HG03060 (cell line): ENCODE results near the gene LCE2D.
"Not testable (repeated sequence)": the region's sequence is repeated elsewhere in the genome, so short reads cannot be mapped to it uniquely, and the experiment has no call there.

Source experiments
- ATAC-seq: cut with Tn5 transposase; IDR thresholded peaks from one replicate; pipeline ENCODE4 v1.9.1; 2021; ENCODE audit warnings: low read depth, moderate number of reproducible peaks; ENCODE audit not compliant: unreplicated experiment

Gene LCE2D

DNA sequence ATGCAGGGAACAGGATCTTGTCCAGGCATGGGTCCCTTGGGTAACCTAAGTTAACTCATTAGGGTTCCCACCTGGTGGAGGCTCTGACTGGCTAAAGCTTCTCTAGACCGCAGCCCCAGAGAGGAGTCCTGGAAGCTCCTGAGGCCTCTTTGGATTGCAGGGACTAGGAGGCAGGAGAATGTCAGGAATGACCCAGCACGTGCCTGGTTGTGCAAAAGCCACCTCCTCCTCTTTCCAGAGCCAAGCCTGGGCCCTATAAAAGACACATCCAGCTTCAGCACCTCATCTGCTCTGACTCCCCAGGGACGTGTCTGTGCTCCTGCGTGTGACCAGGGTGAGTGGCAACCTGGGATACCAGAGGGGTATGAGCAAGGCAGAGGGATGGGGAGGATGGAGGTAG, 22.6 kb downstream of the LCE2D start, which contains the start of gene LCE2B:
TSS of gene LCE2B (plus strand) at position 301 of the 400 bp plus-strand sequence. CDS start 721 bp downstream, outside the sequence.
- ATAC-seq: not testable (repeated sequence)

DNA sequence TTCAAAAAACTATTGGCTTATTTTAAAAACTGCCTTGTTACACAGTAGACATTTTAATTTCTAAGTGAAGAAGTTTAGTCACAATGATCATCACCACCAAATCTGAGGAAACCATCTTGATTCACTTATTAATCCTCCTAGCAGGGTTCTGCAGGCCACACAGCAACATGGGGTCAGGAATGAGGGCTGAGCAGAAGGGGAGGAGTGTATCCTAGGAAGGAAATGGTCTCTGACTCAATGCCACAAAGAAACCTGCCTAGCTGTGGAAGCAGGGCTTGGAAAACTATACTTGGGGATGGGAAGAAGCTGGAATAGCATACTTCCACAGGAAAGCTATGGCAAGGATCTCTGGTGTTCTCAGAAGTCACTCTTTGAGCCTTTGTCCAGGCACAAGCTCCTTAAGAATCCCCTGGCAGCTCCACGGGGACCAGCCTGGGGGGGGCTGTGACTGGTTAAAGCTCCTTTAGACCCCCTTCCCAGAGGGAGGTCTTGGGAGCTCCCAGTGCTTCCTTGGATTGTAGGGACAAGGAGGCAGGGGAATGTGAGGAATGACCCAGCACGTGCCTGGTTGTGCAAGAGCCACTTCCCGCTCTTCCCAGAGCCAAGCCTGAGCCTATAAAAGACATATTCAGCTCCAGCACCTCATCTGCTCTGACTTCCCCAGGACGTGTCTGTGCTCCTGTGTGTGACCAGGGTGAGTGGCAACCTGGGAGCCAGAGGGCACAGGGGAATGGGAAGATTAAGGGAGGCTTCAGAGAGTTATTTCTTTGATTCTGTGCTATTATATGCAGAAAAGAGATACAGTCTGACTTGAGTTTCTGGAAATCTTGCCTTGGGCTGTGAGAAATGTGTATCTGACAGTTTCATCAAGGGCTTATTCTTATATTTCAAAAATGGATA, 34.8 kb downstream of the LCE2D start, which contains the start of gene LCE2A:
TSS of gene LCE2A (plus strand) at position 645 of the 900 bp plus-strand sequence. CDS start 557 bp downstream, outside the sequence.
- no peak for ATAC-seq

DNA sequence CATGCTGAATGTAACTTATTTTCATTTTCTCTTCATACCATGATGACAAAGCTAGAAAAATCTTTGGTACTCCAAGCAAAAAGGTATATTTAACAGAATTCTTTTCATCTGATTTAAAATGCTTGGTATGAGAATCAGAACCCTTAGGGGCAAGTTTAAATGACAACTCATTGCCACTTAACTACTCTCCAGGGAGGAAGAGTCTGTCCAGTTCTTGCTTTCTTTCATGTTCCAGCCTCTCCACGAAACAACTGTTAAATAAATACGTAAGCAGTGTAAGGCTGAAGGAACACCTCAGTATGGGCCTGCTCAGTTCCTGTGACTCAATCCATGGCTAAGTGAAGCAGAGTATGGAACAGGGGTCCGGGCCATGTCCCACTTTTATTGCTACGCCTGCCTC, 36.6 kb downstream of the LCE2D start:
- ATAC-seq: no peak

DNA sequence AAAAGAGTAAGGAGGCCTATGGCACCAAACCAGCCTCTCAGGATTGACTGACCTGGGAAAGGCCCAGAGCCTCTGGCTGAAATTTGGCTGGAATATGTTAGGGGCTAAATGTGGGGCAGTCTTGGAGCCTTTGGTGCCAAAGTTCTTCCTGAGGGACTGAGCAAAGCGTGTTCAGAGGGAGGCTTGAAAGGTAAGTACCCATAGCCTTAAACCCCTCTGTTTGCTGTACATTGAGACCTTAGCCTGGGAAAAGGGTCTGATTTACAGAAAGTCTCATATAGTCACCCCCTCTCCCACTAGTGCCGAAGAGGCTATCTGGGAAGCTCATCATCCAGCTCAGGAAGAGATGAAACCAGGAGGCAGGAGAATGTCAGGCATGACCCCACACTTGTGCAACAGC, 44.7 kb downstream of the LCE2D start, which contains the start of gene LCE4A:
TSS of gene LCE4A (plus strand) at position 301 of the 400 bp plus-strand sequence. CDS start 916 bp downstream, outside the sequence.
- ATAC-seq: no peak
